ENCODE measurements around the gene EVC2.

The EVC2 gene

DNA sequence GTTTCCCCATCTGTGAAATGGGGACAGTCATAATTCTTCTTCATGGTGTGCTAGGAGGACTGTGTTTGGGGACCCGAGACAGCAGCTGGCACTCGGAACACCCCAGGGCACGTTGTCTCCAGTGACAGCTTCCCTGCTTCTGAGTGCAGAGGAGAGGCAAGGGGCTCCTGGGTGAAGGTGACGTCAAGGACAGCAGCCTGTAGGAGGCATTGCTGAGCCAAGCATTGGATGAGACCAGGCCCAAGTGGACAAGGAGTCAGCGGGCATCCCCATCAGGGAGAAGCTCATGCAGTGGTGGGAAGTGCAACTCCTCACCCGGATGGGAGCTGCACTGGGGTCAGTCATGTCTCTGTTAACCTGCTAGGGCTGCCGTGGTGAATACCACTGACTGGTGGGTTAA, 48.7 kb upstream of the EVC2 start:
- TF ChIP-seq POLR2AphosphoS5 (IDR thresholded peaks at IDR 0.05; ENCODE audit: low read depth) (no peak), GABPA (IDR thresholded peaks at IDR 0.05; ENCODE audit: low read depth) (no peak)
- Histone ChIP-seq H3K27me3 (ENCODE audit: insufficient read depth, poor library complexity, severe bottlenecking) (no peaks in the 10 kb centered on the region), H3K27ac (replicated peaks) (no peak overlapping the region), H3K4me3 (replicated peaks; ENCODE audit: insufficient read depth, low read length) (no peak overlapping the region)
- no peak for DNase-seq (ENCODE audit: low read depth in 1 of 2, low spot score in 1 of 2)

DNA sequence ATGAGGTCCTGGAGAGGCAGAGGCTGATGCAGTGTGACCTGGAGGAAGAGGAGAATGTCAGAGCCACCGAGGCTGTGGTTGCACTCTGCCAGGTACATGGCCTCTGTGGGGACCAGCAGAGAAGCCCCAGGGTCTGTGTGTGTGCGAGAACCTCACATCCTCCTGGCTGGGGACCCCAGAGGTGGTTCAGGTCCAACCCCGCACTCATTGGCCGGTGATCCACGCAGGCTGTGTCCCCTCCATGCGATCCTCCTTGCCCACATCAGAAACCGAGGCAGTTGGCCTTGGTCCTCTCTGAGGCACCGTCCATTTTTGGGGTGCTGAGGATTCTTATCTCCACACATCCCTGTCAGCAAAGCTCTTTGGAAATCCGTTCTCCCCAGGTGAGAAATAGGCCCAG, 47.9 kb upstream of the EVC2 start:
- no peak for TF ChIP-seq GABPA (IDR thresholded peaks at IDR 0.05; ENCODE audit: low read depth)
- no peak for TF ChIP-seq SPI1 (IDR thresholded peaks at IDR 0.05; ENCODE audit: borderline replicate concordance, low read depth)
- TF ChIP-seq, protein P1, sequence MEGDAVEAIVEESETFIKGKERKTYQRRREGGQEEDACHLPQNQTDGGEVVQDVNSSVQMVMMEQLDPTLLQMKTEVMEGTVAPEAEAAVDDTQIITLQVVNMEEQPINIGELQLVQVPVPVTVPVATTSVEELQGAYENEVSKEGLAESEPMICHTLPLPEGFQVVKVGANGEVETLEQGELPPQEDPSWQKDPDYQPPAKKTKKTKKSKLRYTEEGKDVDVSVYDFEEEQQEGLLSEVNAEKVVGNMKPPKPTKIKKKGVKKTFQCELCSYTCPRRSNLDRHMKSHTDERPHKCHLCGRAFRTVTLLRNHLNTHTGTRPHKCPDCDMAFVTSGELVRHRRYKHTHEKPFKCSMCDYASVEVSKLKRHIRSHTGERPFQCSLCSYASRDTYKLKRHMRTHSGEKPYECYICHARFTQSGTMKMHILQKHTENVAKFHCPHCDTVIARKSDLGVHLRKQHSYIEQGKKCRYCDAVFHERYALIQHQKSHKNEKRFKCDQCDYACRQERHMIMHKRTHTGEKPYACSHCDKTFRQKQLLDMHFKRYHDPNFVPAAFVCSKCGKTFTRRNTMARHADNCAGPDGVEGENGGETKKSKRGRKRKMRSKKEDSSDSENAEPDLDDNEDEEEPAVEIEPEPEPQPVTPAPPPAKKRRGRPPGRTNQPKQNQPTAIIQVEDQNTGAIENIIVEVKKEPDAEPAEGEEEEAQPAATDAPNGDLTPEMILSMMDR (IDR thresholded peaks at IDR 0.05; ENCODE audit: insufficient read depth, low read length), result no peak
- TF ChIP-seq, protein P2, sequence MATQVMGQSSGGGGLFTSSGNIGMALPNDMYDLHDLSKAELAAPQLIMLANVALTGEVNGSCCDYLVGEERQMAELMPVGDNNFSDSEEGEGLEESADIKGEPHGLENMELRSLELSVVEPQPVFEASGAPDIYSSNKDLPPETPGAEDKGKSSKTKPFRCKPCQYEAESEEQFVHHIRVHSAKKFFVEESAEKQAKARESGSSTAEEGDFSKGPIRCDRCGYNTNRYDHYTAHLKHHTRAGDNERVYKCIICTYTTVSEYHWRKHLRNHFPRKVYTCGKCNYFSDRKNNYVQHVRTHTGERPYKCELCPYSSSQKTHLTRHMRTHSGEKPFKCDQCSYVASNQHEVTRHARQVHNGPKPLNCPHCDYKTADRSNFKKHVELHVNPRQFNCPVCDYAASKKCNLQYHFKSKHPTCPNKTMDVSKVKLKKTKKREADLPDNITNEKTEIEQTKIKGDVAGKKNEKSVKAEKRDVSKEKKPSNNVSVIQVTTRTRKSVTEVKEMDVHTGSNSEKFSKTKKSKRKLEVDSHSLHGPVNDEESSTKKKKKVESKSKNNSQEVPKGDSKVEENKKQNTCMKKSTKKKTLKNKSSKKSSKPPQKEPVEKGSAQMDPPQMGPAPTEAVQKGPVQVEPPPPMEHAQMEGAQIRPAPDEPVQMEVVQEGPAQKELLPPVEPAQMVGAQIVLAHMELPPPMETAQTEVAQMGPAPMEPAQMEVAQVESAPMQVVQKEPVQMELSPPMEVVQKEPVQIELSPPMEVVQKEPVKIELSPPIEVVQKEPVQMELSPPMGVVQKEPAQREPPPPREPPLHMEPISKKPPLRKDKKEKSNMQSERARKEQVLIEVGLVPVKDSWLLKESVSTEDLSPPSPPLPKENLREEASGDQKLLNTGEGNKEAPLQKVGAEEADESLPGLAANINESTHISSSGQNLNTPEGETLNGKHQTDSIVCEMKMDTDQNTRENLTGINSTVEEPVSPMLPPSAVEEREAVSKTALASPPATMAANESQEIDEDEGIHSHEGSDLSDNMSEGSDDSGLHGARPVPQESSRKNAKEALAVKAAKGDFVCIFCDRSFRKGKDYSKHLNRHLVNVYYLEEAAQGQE (IDR thresholded peaks at IDR 0.05; ENCODE audit: insufficient replicate concordance, low read depth), result no peak
- no peak for TF ChIP-seq POLR2AphosphoS5 (IDR thresholded peaks at IDR 0.05; ENCODE audit: low read depth)
- no peak for DNase-seq (ENCODE audit: low read depth in 1 of 2, low spot score in 1 of 2)
- Histone ChIP-seq H3K27ac (replicated peaks) (no peak overlapping the region), H3K27me3 (ENCODE audit: insufficient read depth, poor library complexity, severe bottlenecking) (no peaks in the 10 kb centered on the region), H3K4me3 (replicated peaks; ENCODE audit: insufficient read depth, low read length) (no peak overlapping the region)

DNA sequence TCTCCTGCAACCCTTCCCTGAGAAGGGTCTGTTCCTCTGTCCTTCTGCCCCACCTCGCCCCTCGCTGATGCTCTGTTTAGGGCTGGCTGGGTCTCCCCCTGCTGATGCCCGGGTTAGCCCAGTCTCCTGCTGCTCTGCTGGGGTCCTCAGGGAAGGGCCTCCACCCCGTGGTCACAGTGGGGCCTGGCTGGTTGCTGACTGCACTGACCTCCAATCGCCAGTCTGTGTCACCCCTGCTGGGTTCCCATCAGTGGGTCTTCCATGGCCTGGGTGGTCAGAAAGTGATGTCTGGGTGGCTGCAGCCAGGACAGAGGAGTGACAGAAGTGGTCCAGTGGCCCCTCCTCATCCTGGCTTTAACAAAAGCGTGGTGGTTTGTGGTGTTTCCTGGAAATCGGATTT, 47.3 kb upstream of the EVC2 start:
- no peak for DNase-seq (ENCODE audit: low read depth in 1 of 2, low spot score in 1 of 2)
- Histone ChIP-seq H3K27me3 (ENCODE audit: insufficient read depth, poor library complexity, severe bottlenecking) (no peaks in the 10 kb centered on the region), H3K4me3 (replicated peaks; ENCODE audit: insufficient read depth, low read length) (no peak overlapping the region), H3K27ac (replicated peaks) (no peak overlapping the region)
- TF ChIP-seq, protein P2 (IDR thresholded peaks at IDR 0.05; ENCODE audit: insufficient replicate concordance, low read depth), result no peak
- TF ChIP-seq, protein P1 (IDR thresholded peaks at IDR 0.05; ENCODE audit: insufficient read depth, low read length), result no peak
- TF ChIP-seq GABPA (IDR thresholded peaks at IDR 0.05; ENCODE audit: low read depth), result no peak
- TF ChIP-seq POLR2AphosphoS5 (IDR thresholded peaks at IDR 0.05; ENCODE audit: low read depth), result no peak
- no peak for TF ChIP-seq SPI1 (IDR thresholded peaks at IDR 0.05; ENCODE audit: borderline replicate concordance, low read depth)

DNA sequence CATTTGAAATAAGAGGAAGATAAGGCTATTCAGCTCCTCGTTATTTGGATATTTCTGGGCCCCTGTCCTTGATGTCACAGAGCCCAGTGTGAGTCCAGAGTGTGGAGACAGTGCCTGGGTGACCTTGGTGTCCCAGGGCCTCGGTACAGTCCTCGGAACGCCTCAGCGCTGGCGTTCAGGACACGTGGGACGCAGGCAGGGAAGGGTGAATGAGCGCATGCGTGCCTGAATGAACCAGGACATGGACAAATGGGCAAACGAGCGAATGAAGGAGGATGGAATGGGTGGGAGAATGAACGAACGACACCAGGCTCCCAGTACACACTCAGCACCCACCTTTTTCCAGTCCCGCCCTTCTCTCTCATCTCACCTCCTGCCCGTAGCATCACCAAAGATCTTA, 46.8 kb upstream of the EVC2 start:
- Histone ChIP-seq H3K27ac (replicated peaks) (no peak overlapping the region), H3K4me3 (replicated peaks; ENCODE audit: insufficient read depth, low read length) (no peak overlapping the region), H3K27me3 (ENCODE audit: insufficient read depth, poor library complexity, severe bottlenecking) (no peaks in the 10 kb centered on the region)
- TF ChIP-seq, protein P2 (IDR thresholded peaks at IDR 0.05; ENCODE audit: insufficient replicate concordance, low read depth), result no peak
- TF ChIP-seq SPI1 (IDR thresholded peaks at IDR 0.05; ENCODE audit: borderline replicate concordance, low read depth) (no peak), POLR2AphosphoS5 (IDR thresholded peaks at IDR 0.05; ENCODE audit: low read depth) (no peak), GABPA (IDR thresholded peaks at IDR 0.05; ENCODE audit: low read depth) (no peak)
- TF ChIP-seq, protein P1 (IDR thresholded peaks at IDR 0.05; ENCODE audit: insufficient read depth, low read length), result no peak
- no peak for DNase-seq (ENCODE audit: low read depth in 1 of 2, low spot score in 1 of 2)

Data from HL-60 (cell line).